ENCODE results near the gene MPO.

The MPO gene

DNA sequence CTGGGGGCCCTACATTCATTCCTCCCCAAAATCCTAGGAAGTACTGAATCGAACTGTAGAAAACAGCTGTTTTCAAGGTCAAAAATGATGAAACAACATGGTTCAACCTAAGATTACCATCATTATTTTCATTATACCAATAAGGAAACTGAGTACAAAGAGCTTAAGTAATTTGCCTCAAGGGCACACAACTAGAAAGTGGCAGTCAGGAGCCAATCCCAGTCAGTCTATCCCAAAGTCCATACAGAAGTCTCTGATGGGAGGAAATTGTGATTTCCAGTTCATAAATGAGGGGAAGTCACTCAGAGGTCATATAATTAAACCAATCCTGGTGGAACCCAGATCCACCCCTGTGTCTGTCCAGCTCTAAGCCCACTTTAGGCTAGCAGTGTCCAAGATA is 34.0 kb downstream of the MPO start:
- DNase-seq (ENCODE audit: low read depth) = no peak
- no peak overlapping the region for H3K4me3 ChIP-seq (ENCODE audit: low read depth, low read length)
- TF ChIP-seq, protein P1, sequence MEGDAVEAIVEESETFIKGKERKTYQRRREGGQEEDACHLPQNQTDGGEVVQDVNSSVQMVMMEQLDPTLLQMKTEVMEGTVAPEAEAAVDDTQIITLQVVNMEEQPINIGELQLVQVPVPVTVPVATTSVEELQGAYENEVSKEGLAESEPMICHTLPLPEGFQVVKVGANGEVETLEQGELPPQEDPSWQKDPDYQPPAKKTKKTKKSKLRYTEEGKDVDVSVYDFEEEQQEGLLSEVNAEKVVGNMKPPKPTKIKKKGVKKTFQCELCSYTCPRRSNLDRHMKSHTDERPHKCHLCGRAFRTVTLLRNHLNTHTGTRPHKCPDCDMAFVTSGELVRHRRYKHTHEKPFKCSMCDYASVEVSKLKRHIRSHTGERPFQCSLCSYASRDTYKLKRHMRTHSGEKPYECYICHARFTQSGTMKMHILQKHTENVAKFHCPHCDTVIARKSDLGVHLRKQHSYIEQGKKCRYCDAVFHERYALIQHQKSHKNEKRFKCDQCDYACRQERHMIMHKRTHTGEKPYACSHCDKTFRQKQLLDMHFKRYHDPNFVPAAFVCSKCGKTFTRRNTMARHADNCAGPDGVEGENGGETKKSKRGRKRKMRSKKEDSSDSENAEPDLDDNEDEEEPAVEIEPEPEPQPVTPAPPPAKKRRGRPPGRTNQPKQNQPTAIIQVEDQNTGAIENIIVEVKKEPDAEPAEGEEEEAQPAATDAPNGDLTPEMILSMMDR (IDR thresholded peaks at IDR 0.05; ENCODE audit: low read depth, low read length, missing control alignments) = no peak

GRCh38 chr17:58246104-58246740 is 34.5 kb downstream of the MPO start:
- no peak for DNase-seq (ENCODE audit: low read depth)
- H3K4me3 ChIP-seq (ENCODE audit: low read depth, low read length) = no peak overlapping the region
- TF ChIP-seq, protein P1 (IDR thresholded peaks at IDR 0.05; ENCODE audit: low read depth, low read length, missing control alignments) = no peak

DNA sequence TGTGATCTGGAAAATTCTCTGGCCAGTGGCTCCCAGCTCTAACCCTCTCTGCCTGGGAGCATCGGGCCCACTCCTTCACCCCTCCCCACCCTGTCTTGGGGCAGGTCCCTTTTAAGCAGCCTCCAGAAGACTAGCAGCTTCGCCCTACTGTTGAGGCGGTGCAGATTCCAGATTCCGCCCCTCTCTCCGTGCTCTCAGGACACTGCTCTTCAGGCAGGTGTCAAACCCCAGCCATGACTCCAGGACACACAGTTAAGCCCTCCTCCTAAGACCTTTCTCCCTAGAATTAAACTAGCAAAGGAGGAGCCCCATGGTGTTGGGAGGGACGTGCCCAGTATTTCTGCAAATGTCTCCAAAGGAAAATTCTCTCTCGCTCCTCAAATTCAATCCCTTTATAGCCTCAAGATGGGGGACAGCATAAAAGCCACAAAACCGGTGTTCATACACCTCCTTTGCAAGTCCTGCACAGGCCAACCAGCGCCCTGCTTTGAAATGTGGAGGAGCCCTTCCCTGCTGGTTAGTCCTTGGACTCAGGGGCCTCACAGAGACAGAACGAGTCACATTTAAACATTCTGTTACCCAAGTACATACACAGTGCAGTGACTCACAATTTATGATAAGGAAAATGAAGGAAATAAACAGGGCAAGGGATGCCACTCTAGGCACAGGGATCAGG is 35.2 kb downstream of the MPO start:
- no peak for DNase-seq (ENCODE audit: low read depth)
- H3K4me3 ChIP-seq (ENCODE audit: low read depth, low read length) = no peak overlapping the region
- TF ChIP-seq, protein P1 (IDR thresholded peaks at IDR 0.05; ENCODE audit: low read depth, low read length, missing control alignments) = no peak

DNA sequence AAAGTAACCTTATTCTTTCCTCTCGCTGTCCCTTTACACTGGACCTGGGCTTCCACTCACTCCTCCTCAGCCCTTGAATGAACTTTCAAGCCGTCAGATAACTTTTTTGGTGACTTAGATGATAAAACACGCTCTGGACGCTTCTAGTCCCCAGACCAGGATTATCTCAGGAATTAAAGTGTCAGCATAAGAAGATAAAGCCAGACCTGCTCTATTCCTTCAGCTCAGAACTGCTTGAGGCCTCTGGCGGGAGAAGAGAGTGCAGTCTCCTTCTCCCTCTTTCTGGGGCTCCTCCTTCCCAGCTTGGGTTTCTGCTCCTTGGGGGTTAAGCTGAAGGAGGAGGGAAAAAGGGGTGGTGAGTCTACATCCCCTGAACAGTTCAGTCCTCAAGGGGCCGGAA is 35.8 kb downstream of the MPO start:
- no peak overlapping the region for H3K4me3 ChIP-seq (ENCODE audit: low read depth, low read length)
- TF ChIP-seq, protein P1 (IDR thresholded peaks at IDR 0.05; ENCODE audit: low read depth, low read length, missing control alignments) = no peak
- no peak for DNase-seq (ENCODE audit: low read depth)

DNA sequence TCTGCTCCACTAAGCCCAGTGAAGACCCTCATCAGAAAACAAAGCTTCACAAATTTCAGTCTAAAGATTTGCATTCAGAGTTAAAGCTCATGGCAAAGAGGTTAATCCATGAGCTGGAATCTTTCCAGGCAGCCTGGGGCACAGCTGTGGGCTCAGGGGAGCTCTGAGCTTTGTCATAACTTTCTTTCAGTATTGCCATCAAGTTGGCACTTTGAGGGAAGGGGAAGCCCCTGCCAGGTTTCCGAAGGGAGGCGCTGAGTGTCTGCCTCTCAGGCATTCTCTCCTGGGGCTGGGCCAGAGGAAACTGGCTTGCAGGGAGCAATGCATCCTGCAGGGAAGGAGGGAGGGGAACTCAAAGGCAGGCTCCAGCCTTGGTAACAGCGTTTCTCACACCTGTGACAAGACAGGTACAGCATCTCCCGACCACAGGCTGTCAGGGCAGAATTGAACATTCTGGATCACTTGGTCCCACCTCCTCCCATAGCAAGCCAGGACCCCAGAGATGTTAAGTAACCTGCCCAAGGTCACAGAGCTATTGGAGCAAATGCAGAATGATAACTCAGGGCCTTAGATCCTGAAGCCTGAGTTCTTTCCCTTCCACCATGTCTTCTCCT is 38.5 kb downstream of the MPO start:
- H3K4me3 ChIP-seq (ENCODE audit: low read depth, low read length) = no peak overlapping the region
- TF ChIP-seq, protein P1 (IDR thresholded peaks at IDR 0.05; ENCODE audit: low read depth, low read length, missing control alignments) = no peak
- DNase-seq (ENCODE audit: low read depth) = no peak

DNA sequence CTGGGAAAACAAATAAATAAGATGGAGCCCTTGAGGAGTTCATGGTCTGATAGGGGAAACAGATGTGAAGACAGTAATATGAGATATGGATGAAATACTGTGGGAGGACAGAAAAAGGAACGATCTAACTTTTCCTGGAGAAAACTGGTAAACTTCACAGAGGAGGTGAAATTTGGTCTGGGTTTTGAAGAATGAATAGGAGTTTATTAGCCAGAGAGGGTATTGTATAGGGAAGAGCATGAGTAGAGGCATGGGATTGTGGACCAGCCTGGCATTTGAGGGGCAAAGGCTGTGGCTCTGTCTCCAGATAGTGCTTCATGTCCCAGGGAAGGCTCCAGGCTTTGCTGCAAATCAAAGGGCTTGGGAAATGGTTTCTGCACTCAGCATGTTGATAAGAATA is 40.7 kb downstream of the MPO start:
- DNase-seq (ENCODE audit: low read depth) = no peak
- TF ChIP-seq, protein P1 (IDR thresholded peaks at IDR 0.05; ENCODE audit: low read depth, low read length, missing control alignments) = no peak
- H3K4me3 ChIP-seq (ENCODE audit: low read depth, low read length) = no peak overlapping the region
